Small intestine (tissue), 7 donors: ENCODE data around the gene NDUFA13. TPM values are rescaled to one million over a fixed set of nuclear protein-coding genes. Genes with fewer than 3 reads are reported as not detected.

Source experiments
- DNase-seq, 2 donors: peaks; one replicate each; pipeline versions ENCODE4 v3.0.0 to v3.0.0-alpha.2; 2013
- FAIRE-seq: peaks from 2 replicates; lab custom pipeline; 2012; peaks lifted over from hg19 to GRCh38; lab: Jason Lieb, UNC
- H3K27ac ChIP-seq, 3 donors: one replicate each; pipeline ENCODE4 v1.5.1; 2013; ENCODE audit warnings: low read length in 2 of 3, mild to moderate bottlenecking in 2 of 3, control low read depth in 1 of 3, inconsistent platforms in 1 of 3, low read depth in 1 of 3, moderate library complexity in 1 of 3
- H3K27me3 ChIP-seq, 3 donors: one replicate each; pipeline ENCODE4 v1.6.1; 2013; ENCODE audit warnings: low read length in 3 of 3, inconsistent platforms in 1 of 3; ENCODE audit not compliant: control insufficient read depth in 3 of 3, insufficient read depth in 3 of 3
- H3K36me3 ChIP-seq, 3 donors: one replicate each; pipeline ENCODE4 v1.6.1; 2013; ENCODE audit warnings: low read length in 3 of 3, inconsistent platforms in 1 of 3, low read depth in 1 of 3, mild to moderate bottlenecking in 1 of 3, moderate library complexity in 1 of 3; ENCODE audit not compliant: control insufficient read depth in 3 of 3, insufficient read depth in 2 of 3
- H3K4me1 ChIP-seq, 3 donors: one replicate each; pipeline ENCODE4 v1.6.1; 2013; ENCODE audit warnings: low read length in 2 of 3, inconsistent platforms in 1 of 3, low read depth in 1 of 3, mild to moderate bottlenecking in 1 of 3, moderate library complexity in 1 of 3; ENCODE audit not compliant: control insufficient read depth in 3 of 3, insufficient read depth in 2 of 3
- H3K4me3 ChIP-seq, 3 donors: one replicate each; pipeline ENCODE4 v1.5.1; 2013; ENCODE audit warnings: low read length in 3 of 3, control low read depth in 1 of 3, inconsistent platforms in 1 of 3, low read depth in 1 of 3, mild to moderate bottlenecking in 1 of 3, moderate library complexity in 1 of 3
- H3K9me3 ChIP-seq, 2 donors: one replicate each; pipeline ENCODE4 v1.6.1; 2013; ENCODE audit warnings: low read depth in 1 of 2, low read length in 1 of 2; ENCODE audit not compliant: control insufficient read depth in 2 of 2, insufficient read depth in 1 of 2
- WGBS, 3 donors: extraction: QIAGEN DNeasy Blood & Tissue Kit; methylation state at CpG; one replicate each; pipeline ENCODE4 v1.1.7; 2013; 5-methylcytosine and 5-hydroxymethylcytosine counted together
- polyA plus RNA-seq, 4 donors: library from polyadenylated mRNA; stranded (reverse) in 3 of 4; unstranded in 1 of 4; fragments of 200-250 nt in 3 of 4; fragments of 120-200 nt in 1 of 4; gene quantifications; one replicate each; pipeline versions ENCODE4 v1.2.1 to v1.2.3, GENCODE V29; 2013
- donor health status: healthy with polysubstance abuse.
- donor health status: control.
- donor health status: control.
- donor health status: Bipolar disorder and iron deficiency.
- donor health status: healthy.

The NDUFA13 gene
- polyA plus RNA-seq, 4 donors, result 203 to 344 (median 339) TPM

DNA sequence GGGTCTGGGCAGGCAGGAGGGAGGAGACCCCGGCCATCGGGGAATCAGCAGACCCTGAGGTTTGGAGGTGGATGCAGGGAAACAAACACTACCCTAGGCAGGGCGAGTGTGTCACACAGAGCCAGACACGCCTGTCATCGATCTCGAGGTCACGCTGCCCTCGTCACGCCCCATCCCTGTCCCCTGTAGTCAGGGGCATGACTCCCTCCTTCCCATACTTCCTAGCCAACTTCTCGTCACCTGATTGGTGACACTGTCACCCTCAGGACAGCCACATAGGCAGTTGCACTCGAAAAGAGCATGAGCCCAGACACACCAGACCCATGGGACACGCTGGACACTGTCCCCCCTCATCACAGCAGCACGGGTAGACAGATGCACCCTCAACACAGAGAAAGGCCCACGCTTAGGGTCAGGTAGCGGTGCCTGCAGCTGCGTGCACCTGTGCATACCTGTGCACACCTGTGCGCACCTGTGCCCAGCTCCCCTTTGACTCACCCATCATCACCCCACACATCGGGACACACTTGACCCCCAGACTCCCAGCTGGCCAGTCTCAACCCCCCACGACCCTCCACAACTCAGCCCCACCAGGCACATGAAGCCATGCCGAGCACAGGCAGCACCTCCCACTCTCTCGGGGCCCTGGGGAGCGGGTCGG, 33.9 kb downstream of the NDUFA13 start:
- no peak overlapping the region for H3K4me3 ChIP-seq
- no peak for FAIRE-seq
- no peaks in the 10 kb centered on the region for H3K4me1 ChIP-seq
- H3K27me3 ChIP-seq, result no peaks in the 10 kb centered on the region
- H3K9me3 ChIP-seq, result peaks cover 0 to 5% of the 10 kb centered on the region in 2 donors
- H3K36me3 ChIP-seq, result no peaks in the 10 kb centered on the region
- 45 to 65% (median 63%) methylated on average over 23 of the region's 23 CpGs for WGBS, 3 donors
- H3K27ac ChIP-seq, result no peak overlapping the region
- no peak for DNase-seq

DNA sequence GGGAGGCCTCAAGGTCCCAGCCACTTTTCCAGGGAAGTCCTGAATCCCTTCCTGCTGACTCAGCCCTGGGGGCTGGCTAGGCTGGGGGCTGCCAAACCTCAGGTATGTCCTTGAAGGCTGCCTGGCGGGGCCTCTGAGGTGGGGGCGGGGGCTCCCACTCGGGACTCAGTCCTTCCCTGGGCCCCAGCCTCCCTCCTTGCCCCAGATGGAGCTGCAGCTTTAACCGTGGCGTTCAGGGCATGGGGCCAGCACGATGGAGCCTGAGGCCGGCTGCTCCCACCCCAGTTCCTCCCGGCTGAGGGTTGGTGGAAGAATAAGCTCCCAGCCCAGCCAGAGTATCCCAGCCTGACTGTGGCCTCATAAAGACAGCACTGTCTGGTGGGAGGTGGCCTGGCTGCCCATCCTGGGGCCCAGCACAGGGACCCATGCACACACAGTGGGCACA, 34.5 kb downstream of the NDUFA13 start:
- WGBS, 3 donors, result 54 to 73% (median 55%) methylated on average over 8 of the region's 8 CpGs
- Histone ChIP-seq H3K27me3 (no peaks in the 10 kb centered on the region), H3K27ac (no peak overlapping the region), H3K9me3 (peaks cover 0 to 5% of the 10 kb centered on the region in 2 donors), H3K36me3 (no peaks in the 10 kb centered on the region), H3K4me1 (no peaks in the 10 kb centered on the region), H3K4me3 (no peak overlapping the region)
- DNase-seq, result no peak
- FAIRE-seq, result no peak

DNA sequence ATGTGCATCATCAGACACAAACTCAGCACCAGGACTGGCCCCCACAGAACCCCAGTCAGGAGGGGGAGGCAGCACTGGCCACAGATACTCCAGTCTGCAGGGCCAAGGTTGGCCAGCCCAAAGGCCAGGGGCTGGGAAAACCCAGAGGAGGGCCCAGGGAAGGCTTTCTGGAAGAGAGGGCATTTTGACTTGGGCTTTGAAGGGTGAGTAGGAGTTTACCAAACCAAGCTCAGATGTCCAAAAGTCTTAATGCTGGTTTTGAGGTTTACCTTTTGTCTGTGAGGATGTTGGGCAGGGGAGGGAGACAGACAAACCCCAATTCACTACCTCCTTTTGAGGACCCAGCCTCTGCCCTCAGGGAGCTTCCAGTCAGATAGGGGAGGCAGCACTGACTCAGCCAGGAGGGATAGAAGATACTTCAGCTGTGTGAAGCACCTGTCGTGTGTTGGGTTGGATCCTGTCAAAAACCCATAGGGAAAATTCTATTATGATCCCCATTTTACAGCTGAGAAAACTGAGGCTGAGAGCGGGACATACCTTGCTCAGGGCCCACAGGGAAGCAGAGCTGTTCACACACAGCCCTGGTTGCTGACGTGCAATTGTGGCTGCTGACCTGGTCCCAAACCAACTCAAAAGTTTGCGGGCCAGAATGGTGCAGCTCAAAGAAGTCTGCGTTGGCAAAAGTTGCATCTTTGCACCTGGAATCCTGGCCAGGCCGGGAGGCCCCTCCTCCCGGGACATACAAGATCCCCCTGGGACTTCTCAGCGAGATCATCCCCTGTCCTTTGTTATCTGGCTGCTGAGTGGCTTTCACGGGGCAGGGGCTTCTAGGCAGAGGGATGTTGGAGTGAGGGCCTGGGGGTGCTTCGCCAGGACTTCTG, 35.2 kb downstream of the NDUFA13 start:
- H3K9me3 ChIP-seq, result peaks cover 0 to 5% of the 10 kb centered on the region in 2 donors
- FAIRE-seq (no peak), DNase-seq (no peak)
- WGBS, 3 donors, result 81 to 84% (median 81%) methylated on average over 10 of the region's 10 CpGs
- H3K4me1 ChIP-seq, result no peaks in the 10 kb centered on the region
- H3K36me3 ChIP-seq, result no peaks in the 10 kb centered on the region
- H3K27ac ChIP-seq, result no peak overlapping the region
- H3K27me3 ChIP-seq, result no peaks in the 10 kb centered on the region
- no peak overlapping the region for H3K4me3 ChIP-seq

DNA sequence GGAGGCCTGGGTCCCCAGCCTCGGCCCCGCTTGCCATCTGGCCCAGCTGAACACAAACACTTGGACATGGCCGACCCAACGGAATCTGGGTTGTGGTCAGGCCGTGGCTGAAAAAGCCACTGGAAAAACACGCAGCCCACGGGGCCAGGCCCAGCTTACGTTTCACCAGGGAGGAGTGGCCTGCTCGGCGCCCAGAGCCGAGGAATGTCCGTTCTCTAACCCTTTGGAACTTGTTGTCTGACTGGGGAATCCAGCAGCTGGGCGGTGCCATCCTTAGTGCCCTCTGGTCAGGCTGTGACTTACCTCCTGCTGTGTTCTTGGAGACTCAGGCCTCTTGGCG, 35.8 kb downstream of the NDUFA13 start:
- Histone ChIP-seq H3K27ac (no peak overlapping the region), H3K27me3 (no peaks in the 10 kb centered on the region), H3K4me3 (no peak overlapping the region), H3K9me3 (peaks cover 0 to 5% of the 10 kb centered on the region in 2 donors), H3K36me3 (no peaks in the 10 kb centered on the region), H3K4me1 (no peaks in the 10 kb centered on the region)
- no peak for DNase-seq
- FAIRE-seq, result no peak
- WGBS, 3 donors, result 70 to 78% (median 75%) methylated on average over 14 of the region's 14 CpGs

DNA sequence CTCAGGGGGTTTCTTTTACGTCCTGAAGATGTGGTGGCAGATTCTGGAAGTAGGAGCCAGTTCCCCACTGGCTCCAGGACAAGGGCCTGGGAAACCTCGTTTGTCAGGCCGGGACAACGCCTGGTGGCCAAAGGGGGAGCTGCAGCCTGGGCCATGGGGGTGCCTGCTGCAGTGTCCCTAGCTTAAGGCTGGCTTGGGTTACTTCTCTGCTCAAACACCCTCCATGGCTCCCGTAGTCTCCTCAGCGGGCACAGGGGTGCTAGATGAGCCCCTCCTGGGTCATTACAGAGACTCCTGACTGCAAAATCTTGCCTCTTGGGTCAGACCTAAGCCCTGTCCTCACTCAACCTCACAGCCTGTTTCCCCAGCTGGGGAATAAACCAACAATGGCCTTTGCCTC, 36.8 kb downstream of the NDUFA13 start:
- no peak overlapping the region for H3K27ac ChIP-seq
- FAIRE-seq (no peak), DNase-seq (peak; percentile 35 to 41)
- H3K27me3 ChIP-seq, result no peaks in the 10 kb centered on the region
- no peaks in the 10 kb centered on the region for H3K36me3 ChIP-seq
- H3K4me3 ChIP-seq, result no peak overlapping the region
- peaks cover 0 to 5% of the 10 kb centered on the region in 2 donors for H3K9me3 ChIP-seq
- no peaks in the 10 kb centered on the region for H3K4me1 ChIP-seq
- WGBS, 3 donors, result 45 to 48% (median 47%) methylated on average over 6 of the region's 6 CpGs

DNA sequence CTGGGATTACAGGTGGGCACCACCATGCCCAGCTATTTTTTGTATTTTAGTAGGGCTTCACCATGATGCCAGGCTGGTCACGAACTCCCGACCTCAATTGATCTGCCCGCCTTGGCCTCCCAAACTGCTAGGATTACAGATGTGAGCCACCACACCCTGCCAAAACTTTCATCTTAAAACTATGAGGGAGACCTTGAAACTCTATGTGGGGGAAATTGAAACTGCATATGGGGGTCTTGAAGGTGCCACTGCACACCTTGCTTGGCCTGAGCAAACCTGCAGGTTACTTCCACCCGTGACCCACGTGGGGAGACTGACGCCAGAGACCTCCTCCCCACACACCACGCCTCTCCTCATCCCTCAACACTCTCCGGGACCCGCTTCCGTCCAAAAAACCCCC, 37.6 kb downstream of the NDUFA13 start:
- Histone ChIP-seq H3K36me3 (no peaks in the 10 kb centered on the region), H3K27ac (no peak overlapping the region), H3K27me3 (no peaks in the 10 kb centered on the region), H3K4me1 (no peaks in the 10 kb centered on the region), H3K9me3 (peaks cover 0 to 5% of the 10 kb centered on the region in 2 donors), H3K4me3 (no peak overlapping the region)
- FAIRE-seq, result no peak
- DNase-seq, result no peak
- WGBS, 3 donors, result 84 to 90% (median 89%) methylated on average over 10 of the region's 10 CpGs

DNA sequence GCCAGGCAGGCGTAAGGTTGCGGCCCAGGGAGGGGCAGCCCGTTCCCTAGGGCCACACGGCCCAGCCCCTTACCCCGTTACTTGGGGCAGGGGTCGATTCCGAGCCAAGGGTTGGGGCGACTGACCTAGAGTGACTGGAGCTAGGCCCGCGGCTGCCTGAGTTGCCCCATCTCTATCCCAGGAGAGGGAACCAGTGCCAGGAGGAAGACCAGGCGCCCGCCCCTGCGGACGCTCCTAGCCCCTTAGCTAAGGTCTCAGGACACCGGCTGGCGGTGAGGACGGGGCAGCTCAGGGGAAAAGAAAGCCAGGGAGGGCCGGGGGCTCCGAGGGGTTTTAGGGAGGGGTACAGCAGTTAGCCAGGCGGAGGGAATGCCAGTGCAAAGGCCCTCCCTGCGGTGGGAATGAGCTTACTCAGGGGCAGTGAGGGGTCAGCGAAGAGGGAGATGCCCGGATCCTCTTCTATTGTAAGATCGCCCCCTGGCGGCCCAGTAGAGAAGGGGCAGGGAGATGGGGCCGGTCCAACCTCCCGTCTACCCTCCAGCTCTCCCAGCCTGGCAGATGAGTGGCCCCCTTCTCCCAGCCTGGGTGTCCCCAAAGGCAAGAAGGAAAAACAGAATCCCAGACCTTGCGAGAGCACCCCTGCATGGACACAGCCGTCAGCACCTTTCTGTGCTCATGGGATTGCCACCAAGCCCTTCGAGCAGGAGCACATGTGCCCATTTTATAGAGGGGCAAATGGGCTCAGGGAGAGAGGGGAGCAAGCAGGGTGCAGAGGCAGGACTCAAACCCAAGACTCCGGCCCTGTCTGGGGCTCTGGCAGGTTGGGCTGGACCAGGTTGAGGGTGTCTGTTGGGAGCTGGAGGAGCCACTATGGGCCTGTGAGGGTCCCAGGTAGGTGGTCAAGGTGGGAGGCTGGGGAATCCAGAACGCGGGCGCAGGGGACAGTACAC, 38.3 kb downstream of the NDUFA13 start:
- H3K27ac ChIP-seq, result no peak overlapping the region
- DNase-seq, result peak in 1 of 2 donors; percentile 51
- WGBS, 3 donors, result 70 to 74% (median 73%) methylated on average over 34 of the region's 34 CpGs
- H3K36me3 ChIP-seq, result no peaks in the 10 kb centered on the region
- no peak overlapping the region for H3K4me3 ChIP-seq
- H3K4me1 ChIP-seq, result no peaks in the 10 kb centered on the region
- FAIRE-seq, result no peak
- H3K9me3 ChIP-seq, result peaks cover 0 to 5% of the 10 kb centered on the region in 2 donors
- H3K27me3 ChIP-seq, result no peaks in the 10 kb centered on the region

DNA sequence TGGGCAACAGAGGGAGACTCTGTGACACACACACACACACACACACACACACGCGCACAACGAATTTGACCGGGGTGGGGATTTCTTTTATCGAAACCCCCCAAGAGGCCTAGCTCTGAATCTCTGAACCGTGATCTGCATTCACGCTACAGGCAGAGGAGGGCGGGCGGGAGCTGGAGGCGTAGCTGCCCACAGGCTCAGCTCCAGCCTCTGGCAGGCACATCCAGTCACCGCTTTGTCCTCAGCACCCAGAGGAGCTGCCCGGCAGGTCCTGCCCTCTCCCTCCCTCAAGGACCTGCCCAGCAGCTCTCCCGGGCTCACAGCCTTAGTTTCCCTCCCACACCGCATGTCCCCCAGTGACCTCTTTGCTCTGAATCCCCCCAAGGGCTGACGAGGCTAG, 42.0 kb downstream of the NDUFA13 start:
- no peaks in the 10 kb centered on the region for H3K27me3 ChIP-seq
- FAIRE-seq (no peak), DNase-seq (no peak)
- no peak overlapping the region for H3K4me3 ChIP-seq
- no peaks in the 10 kb centered on the region for H3K4me1 ChIP-seq
- no peaks in the 10 kb centered on the region for H3K36me3 ChIP-seq
- WGBS, 3 donors, result 76 to 80% (median 78%) methylated on average over 15 of the region's 15 CpGs
- no peaks in the 10 kb centered on the region for H3K9me3 ChIP-seq
- no peak overlapping the region for H3K27ac ChIP-seq
